Astrocyte of the spinal cord (primary cell): ENCODE data around the gene NAV1.
A peak's percentile ranks its signal among the peaks of the same experiment; 100 is the strongest.

ENCODE experiments used
- DNase-seq: peaks from one replicate; pipeline ENCODE4 v3.0.0; 2011; ENCODE audit warnings: low read depth, low spot score
- H3K4me3 ChIP-seq: 2 replicates; pipeline ENCODE4 v1.5.1; 2011; ENCODE audit warnings: low read depth, mild to moderate bottlenecking, low read length, moderate library complexity
- CTCF ChIP-seq: IDR thresholded peaks from 2 replicates; pipeline ENCODE4 v1.5.1; 2012; ENCODE audit warnings: low read depth, mild to moderate bottlenecking, low read length, inconsistent platforms
- in situ Hi-C: cut with HindIII; loops from 2 replicates; pipeline ENCODE4 v1.10.0; 2017; ENCODE audit warnings: low sequenced_read_pairs

The NAV1 gene

GRCh38 chr1:201509601-201510374, 29.1 kb upstream of the NAV1 start:
- H3K4me3 ChIP-seq: no peak overlapping the region
- DNase-seq: no peak
- no peak for TF ChIP-seq CTCF
- in situ Hi-C loops: no loop called here

- DNase-seq: no peak
- no peak for TF ChIP-seq CTCF
- no peak overlapping the region for H3K4me3 ChIP-seq
- in situ Hi-C loops: no loop called here
Measured at GRCh38 chr1:201510734-201511133, 28.2 kb upstream of the NAV1 start.

- in situ Hi-C loops: no loop called here
- no peak for TF ChIP-seq CTCF
- peak; percentile 13 for DNase-seq
- H3K4me3 ChIP-seq: no peak overlapping the region
Measured at GRCh38 chr1:201511396-201511940, 27.5 kb upstream of the NAV1 start.

GRCh38 chr1:201511941-201512539, 26.9 kb upstream of the NAV1 start:
- peak; percentile 21 for DNase-seq
- in situ Hi-C loops: no loop called here
- TF ChIP-seq CTCF: no peak
- H3K4me3 ChIP-seq: no peak overlapping the region

- no peak overlapping the region for H3K4me3 ChIP-seq
- DNase-seq: no peak
- no peak for TF ChIP-seq CTCF
- in situ Hi-C loops: no loop called here
Measured at GRCh38 chr1:201513498-201514243, 25.3 kb upstream of the NAV1 start.

- in situ Hi-C loops: no loop called here
- H3K4me3 ChIP-seq: no peak overlapping the region
- no peak for TF ChIP-seq CTCF
Measured at GRCh38 chr1:201514466-201514865, 24.5 kb upstream of the NAV1 start.

More at GRCh38 chr1:201514466-201514865, 24.5 kb upstream of the NAV1 start:
- no peak for DNase-seq
